KMS-11 (cell line): ENCODE data around the gene HORMAD2.

Experiments used
- H2AFZ ChIP-seq: fragments of 200-600 bp; sonication (generic); 2 replicates; pipeline ENCODE4 v1.6.1; 2016; ENCODE audit warnings: antibody characterized with exemption, mixed run types, low read depth
- H3K27ac ChIP-seq: fragments of 200-600 bp; sonication (generic); 2 replicates; pipeline ENCODE4 v1.6.1; 2016; ENCODE audit warnings: mild to moderate bottlenecking, mixed run types
- H3K27me3 ChIP-seq: fragments of 200-600 bp; sonication (generic); 2 replicates; pipeline ENCODE4 v1.6.1; 2017; ENCODE audit warnings: mild to moderate bottlenecking, low read depth, mixed run types, moderate library complexity; ENCODE audit not compliant: insufficient read depth
- H3K36me3 ChIP-seq: fragments of 200-600 bp; sonication (generic); 2 replicates; pipeline ENCODE4 v1.6.1; 2017; ENCODE audit warnings: mild to moderate bottlenecking, mixed run types; ENCODE audit not compliant: insufficient read depth
- H3K4me1 ChIP-seq: fragments of 200-600 bp; sonication (generic); 2 replicates; pipeline ENCODE4 v1.6.1; 2016; ENCODE audit warnings: mild to moderate bottlenecking, low read depth, mixed run types; ENCODE audit not compliant: poor library complexity, severe bottlenecking
- H3K4me2 ChIP-seq: fragments of 200-600 bp; sonication (generic); 2 replicates; pipeline ENCODE4 v1.7.0; 2016; ENCODE audit warnings: mild to moderate bottlenecking, mixed run types
- H3K4me3 ChIP-seq: fragments of 200-600 bp; sonication (generic); IDR thresholded peaks from 2 replicates; pipeline ENCODE4 v1.6.1; 2017; ENCODE audit warnings: low read depth, low read length, mixed read lengths; ENCODE audit not compliant: insufficient read depth
- H3K79me2 ChIP-seq: fragments of 200-600 bp; sonication (generic); 2 replicates; pipeline ENCODE4 v1.6.1; 2016; ENCODE audit warnings: low read depth, mixed run types; ENCODE audit not compliant: insufficient read depth
- H3K9ac ChIP-seq: fragments of 200-600 bp; sonication (generic); 2 replicates; pipeline ENCODE4 v1.6.1; 2016; ENCODE audit warnings: mild to moderate bottlenecking, mixed run types
- H4K20me1 ChIP-seq: fragments of 200-600 bp; sonication (generic); 2 replicates; pipeline ENCODE4 v1.6.1; 2016; ENCODE audit warnings: mild to moderate bottlenecking, mixed run types; ENCODE audit not compliant: insufficient read depth
- TF ChIP-seq, protein P1 (sequence below): fragments of 200-600 bp; sonication (generic); conservative IDR thresholded peaks from 2 replicates; pipeline ENCODE4 v1.6.1; 2017; ENCODE audit warnings: low read depth, mild to moderate bottlenecking, antibody characterized with exemption, low read length, moderate library complexity, mixed read lengths

Gene HORMAD2

DNA sequence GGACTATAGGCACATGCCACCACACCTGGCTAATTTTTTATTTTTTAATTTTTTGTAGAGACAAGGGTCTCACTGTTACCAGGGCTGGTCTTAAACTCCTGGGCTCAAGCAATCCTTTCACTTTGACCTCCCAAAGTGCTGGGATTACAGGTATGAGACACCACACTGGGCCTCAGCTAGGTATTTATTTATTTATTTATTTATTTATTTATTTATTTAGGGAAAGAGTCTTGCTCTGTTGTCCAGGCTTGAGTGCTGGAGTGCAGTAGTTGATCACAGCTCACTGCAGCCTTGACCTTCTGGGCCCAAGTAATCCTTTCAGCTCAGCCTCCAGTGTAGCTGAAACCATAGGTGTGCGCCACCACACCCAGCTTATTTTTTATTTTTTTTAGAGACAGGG lies 43.2 kb downstream of the HORMAD2 start:
- H4K20me1 ChIP-seq, result no peaks in the 10 kb centered on the region
- H3K27ac ChIP-seq, result no peak overlapping the region
- no peaks in the 10 kb centered on the region for H3K4me1 ChIP-seq
- no peaks in the 10 kb centered on the region for H3K36me3 ChIP-seq
- H3K79me2 ChIP-seq, result no peaks in the 10 kb centered on the region
- TF ChIP-seq, protein P1, sequence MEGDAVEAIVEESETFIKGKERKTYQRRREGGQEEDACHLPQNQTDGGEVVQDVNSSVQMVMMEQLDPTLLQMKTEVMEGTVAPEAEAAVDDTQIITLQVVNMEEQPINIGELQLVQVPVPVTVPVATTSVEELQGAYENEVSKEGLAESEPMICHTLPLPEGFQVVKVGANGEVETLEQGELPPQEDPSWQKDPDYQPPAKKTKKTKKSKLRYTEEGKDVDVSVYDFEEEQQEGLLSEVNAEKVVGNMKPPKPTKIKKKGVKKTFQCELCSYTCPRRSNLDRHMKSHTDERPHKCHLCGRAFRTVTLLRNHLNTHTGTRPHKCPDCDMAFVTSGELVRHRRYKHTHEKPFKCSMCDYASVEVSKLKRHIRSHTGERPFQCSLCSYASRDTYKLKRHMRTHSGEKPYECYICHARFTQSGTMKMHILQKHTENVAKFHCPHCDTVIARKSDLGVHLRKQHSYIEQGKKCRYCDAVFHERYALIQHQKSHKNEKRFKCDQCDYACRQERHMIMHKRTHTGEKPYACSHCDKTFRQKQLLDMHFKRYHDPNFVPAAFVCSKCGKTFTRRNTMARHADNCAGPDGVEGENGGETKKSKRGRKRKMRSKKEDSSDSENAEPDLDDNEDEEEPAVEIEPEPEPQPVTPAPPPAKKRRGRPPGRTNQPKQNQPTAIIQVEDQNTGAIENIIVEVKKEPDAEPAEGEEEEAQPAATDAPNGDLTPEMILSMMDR, result no peak
- no peak overlapping the region for H3K4me2 ChIP-seq
- H2AFZ ChIP-seq, result no peak overlapping the region
- no peaks in the 10 kb centered on the region for H3K27me3 ChIP-seq
- H3K9ac ChIP-seq, result no peak overlapping the region
- H3K4me3 ChIP-seq, result no peak overlapping the region

DNA sequence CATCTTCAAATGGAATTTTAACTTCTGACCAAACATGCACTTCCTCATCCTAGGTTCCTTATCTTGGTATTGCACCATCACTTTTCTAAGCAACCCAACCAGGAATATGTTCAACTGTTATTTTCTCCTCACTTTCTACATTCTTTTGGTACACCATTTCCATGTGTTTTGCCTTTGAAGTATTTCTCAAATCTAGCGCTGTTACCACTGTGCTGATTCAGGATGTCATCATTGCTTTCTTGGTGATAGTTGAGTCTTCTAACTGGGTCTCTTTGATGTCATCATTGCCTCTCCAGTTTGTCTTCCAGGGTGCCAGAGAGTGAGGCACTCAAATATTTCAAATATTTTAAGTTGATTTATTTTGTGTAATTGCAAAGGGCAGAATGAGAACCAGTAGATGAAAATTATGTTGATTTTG lies 47.5 kb downstream of the HORMAD2 start:
- Histone ChIP-seq H3K4me2 (no peak overlapping the region), H3K4me1 (no peaks in the 10 kb centered on the region), H3K27me3 (no peaks in the 10 kb centered on the region), H4K20me1 (no peaks in the 10 kb centered on the region), H3K27ac (no peak overlapping the region), H2AFZ (no peak overlapping the region), H3K9ac (no peak overlapping the region), H3K4me3 (no peak overlapping the region), H3K36me3 (no peaks in the 10 kb centered on the region), H3K79me2 (no peaks in the 10 kb centered on the region)
- TF ChIP-seq, protein P1, result no peak

DNA sequence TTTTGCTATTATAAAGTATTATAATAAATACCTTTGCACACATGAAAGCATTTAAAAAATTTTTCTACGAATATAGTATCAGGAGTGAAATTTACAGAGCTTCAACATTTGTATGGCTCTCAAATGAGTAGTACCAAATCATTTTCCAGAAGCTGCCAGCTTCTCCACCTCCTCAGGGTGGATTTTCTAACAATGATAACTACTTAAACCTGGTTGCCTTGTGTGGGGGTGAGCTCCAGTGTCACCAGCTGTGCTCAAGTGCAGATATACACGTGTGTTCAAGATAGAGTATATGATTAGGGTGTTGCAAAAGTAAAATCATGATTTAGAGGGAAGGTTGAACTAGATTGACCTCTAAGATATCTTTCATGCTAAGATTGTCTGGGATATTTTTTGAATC lies 48.2 kb downstream of the HORMAD2 start:
- TF ChIP-seq, protein P1, result no peak
- Histone ChIP-seq H3K27ac (no peak overlapping the region), H4K20me1 (no peaks in the 10 kb centered on the region), H3K36me3 (no peaks in the 10 kb centered on the region), H3K4me1 (no peaks in the 10 kb centered on the region), H3K4me3 (no peak overlapping the region), H3K27me3 (no peaks in the 10 kb centered on the region), H3K9ac (no peak overlapping the region), H3K4me2 (no peak overlapping the region), H2AFZ (no peak overlapping the region), H3K79me2 (no peaks in the 10 kb centered on the region)

DNA sequence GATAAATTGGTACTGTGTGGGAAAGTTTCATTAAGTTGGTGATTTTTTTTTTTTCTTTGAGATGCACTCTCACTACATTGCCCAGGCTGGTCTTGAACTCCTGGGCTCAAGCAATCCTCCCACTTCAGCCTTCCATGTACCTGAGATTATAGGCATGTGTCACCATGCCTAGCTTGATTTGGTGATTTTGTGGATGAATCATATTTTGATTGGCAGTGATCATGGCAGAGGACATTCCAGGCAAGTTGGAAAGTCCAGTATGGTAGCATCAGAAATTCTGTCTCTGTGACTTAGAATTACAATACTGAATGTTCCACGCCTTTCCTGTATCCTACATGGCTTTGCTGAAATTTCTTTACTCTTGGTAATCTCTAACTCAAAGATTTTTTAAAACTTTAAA lies 49.4 kb downstream of the HORMAD2 start:
- no peaks in the 10 kb centered on the region for H3K79me2 ChIP-seq
- no peak overlapping the region for H3K4me2 ChIP-seq
- no peak overlapping the region for H3K4me3 ChIP-seq
- no peaks in the 10 kb centered on the region for H3K27me3 ChIP-seq
- no peak overlapping the region for H2AFZ ChIP-seq
- no peak overlapping the region for H3K9ac ChIP-seq
- no peaks in the 10 kb centered on the region for H3K36me3 ChIP-seq
- TF ChIP-seq, protein P1, result no peak
- no peak overlapping the region for H3K27ac ChIP-seq
- H4K20me1 ChIP-seq, result no peaks in the 10 kb centered on the region
- H3K4me1 ChIP-seq, result no peaks in the 10 kb centered on the region
